Neural cell (in vitro differentiated cells): ENCODE results near the gene ZDHHC1. TPM values are rescaled to one million over a fixed set of nuclear protein-coding genes. Genes with fewer than 3 reads are reported as not detected.

Experiments
- H2AFZ ChIP-seq: fragments of 200-600, 300-800 bp; sonication (generic), shearing (Covaris generic); 2 replicates; pipeline ENCODE4 v1.6.0; 2014; ENCODE audit warnings: low read depth, mild to moderate bottlenecking, antibody characterized with exemption, low read length, moderate library complexity
- H3F3A ChIP-seq: fragments of 200-600 bp; shearing (Covaris generic); 2 replicates; pipeline ENCODE4 v1.6.1; 2016; ENCODE audit warnings: mild to moderate bottlenecking, moderate library complexity, mixed read lengths, antibody characterized with exemption, low read length; ENCODE audit not compliant: insufficient read depth, poor library complexity, severe bottlenecking
- H3K27ac ChIP-seq: fragments of 200-600, 300-800 bp; sonication (generic), shearing (Covaris generic); 2 replicates; pipeline ENCODE4 v1.5.1; 2014; ENCODE audit warnings: mild to moderate bottlenecking, low read length, moderate library complexity
- H3K27me3 ChIP-seq: fragments of 300-800, 200-600 bp; sonication (generic), shearing (Covaris generic); 2 replicates; pipeline ENCODE4 v1.6.0; 2014; ENCODE audit warnings: mild to moderate bottlenecking, low read depth, low read length, moderate library complexity; ENCODE audit not compliant: insufficient read depth
- H3K36me3 ChIP-seq: fragments of 300-800, 200-600 bp; sonication (generic), shearing (Covaris generic); 2 replicates; pipeline ENCODE4 v1.5.1; 2014; ENCODE audit warnings: mild to moderate bottlenecking, antibody characterized with exemption, low read length, moderate library complexity; ENCODE audit not compliant: insufficient read depth
- H3K4me2 ChIP-seq: fragments of 300-800, 200-600 bp; sonication (generic), shearing (Covaris generic); 2 replicates; pipeline ENCODE4 v1.6.0; 2014; ENCODE audit warnings: mild to moderate bottlenecking, low read length
- H3K4me3 ChIP-seq: fragments of 300-800, 200-600 bp; sonication (generic), shearing (Covaris generic); 2 replicates; pipeline ENCODE4 v1.5.1; 2014; ENCODE audit warnings: mild to moderate bottlenecking, low read length, moderate library complexity
- H3K79me2 ChIP-seq: fragments of 200-600 bp; shearing (Covaris generic); replicated peaks from 2 replicates; pipeline ENCODE4 v1.6.0; 2014; ENCODE audit warnings: mild to moderate bottlenecking, low read length, moderate library complexity; ENCODE audit not compliant: insufficient read depth
- H3K9ac ChIP-seq: fragments of 300-800, 200-600 bp; sonication (generic), shearing (Covaris generic); 2 replicates; pipeline ENCODE4 v1.6.1; 2016; ENCODE audit warnings: mild to moderate bottlenecking, low read length, mixed read lengths
- H3K9me2 ChIP-seq: fragments of 200-600 bp; shearing (Covaris generic); 2 replicates; pipeline ENCODE4 v1.6.1; 2016; ENCODE audit warnings: mild to moderate bottlenecking, low read length, mixed read lengths; ENCODE audit not compliant: insufficient read depth
- H3K9me3 ChIP-seq: fragments of 200-600, 300-800 bp; sonication (generic), shearing (Covaris generic); 2 replicates; pipeline ENCODE4 v1.6.1; 2016; ENCODE audit warnings: mild to moderate bottlenecking, mixed run types, low read length, moderate library complexity, mixed read lengths
- H4K20me1 ChIP-seq: fragments of 200-600 bp; shearing (Covaris generic); 2 replicates; pipeline ENCODE4 v1.6.1; 2016; ENCODE audit warnings: mild to moderate bottlenecking, mixed run types; ENCODE audit not compliant: insufficient read depth
- CTCF ChIP-seq: fragments of 450-650 bp; IDR thresholded peaks from 2 replicates; pipeline ENCODE4 v1.5.1; 2014; ENCODE audit warnings: antibody characterized with exemption, mild to moderate bottlenecking, moderate library complexity; ENCODE audit not compliant: poor library complexity, severe bottlenecking
- EZH2 ChIP-seq: fragments of 200-600, 300-800 bp; shearing (Covaris generic), sonication (generic); IDR thresholded peaks from 2 replicates; pipeline ENCODE4 v1.6.1; 2014; ENCODE audit warnings: antibody characterized with exemption, low read length, borderline replicate concordance, mild to moderate bottlenecking; ENCODE audit not compliant: insufficient read depth, poor library complexity, severe bottlenecking
- POLR2AphosphoS5 ChIP-seq: IDR thresholded peaks from 2 replicates; pipeline ENCODE4 v1.6.1; 2012
- RAD21 ChIP-seq: fragments of 450-650 bp; conservative IDR thresholded peaks from 2 replicates; pipeline ENCODE4 v1.6.1; 2014; ENCODE audit warnings: antibody characterized with exemption, mild to moderate bottlenecking, moderate library complexity
- REST ChIP-seq: IDR thresholded peaks from 2 replicates; pipeline ENCODE4 v1.6.1; 2012; ENCODE audit warnings: borderline replicate concordance
- SMC3 ChIP-seq: fragments of 450-650 bp; conservative IDR thresholded peaks from 2 replicates; pipeline ENCODE4 v1.6.1; 2014; ENCODE audit warnings: antibody characterized with exemption, mild to moderate bottlenecking, moderate library complexity; ENCODE audit not compliant: poor library complexity
- TAF1 ChIP-seq: IDR thresholded peaks from 2 replicates; pipeline ENCODE4 v1.6.1; 2012; ENCODE audit warnings: low read depth
- polyA plus RNA-seq: library from polyadenylated mRNA; depleted of rRNA; stranded (reverse); fragments of >200 nt; gene quantifications from 2 replicates; pipeline ENCODE4 v1.2.3, GENCODE V29; 2014

ZDHHC1 gene
- polyA plus RNA-seq, 1 donor from 2014 or later, result 1.7 TPM

GRCh38 chr16:67431775-67432505 is 15.7 kb upstream of the ZDHHC1 start:
- H3K9me3 ChIP-seq, result no peaks in the 10 kb centered on the region
- no peaks in the 10 kb centered on the region for H3K79me2 ChIP-seq
- H3F3A ChIP-seq, result no peaks in the 10 kb centered on the region
- H3K9ac ChIP-seq, result no peak overlapping the region
- H4K20me1 ChIP-seq, result no peaks in the 10 kb centered on the region
- peaks cover 40% of the 10 kb centered on the region for H3K27me3 ChIP-seq
- no peak overlapping the region for H3K4me2 ChIP-seq
- no peaks in the 10 kb centered on the region for H3K9me2 ChIP-seq
- TF ChIP-seq EZH2, result no peak
- TF ChIP-seq REST, result no peak
- TF ChIP-seq POLR2AphosphoS5, result no peak
- no peak for TF ChIP-seq SMC3
- no peak for TF ChIP-seq RAD21
- TF ChIP-seq TAF1, result no peak
- H2AFZ ChIP-seq, result no peak overlapping the region
- no peak overlapping the region for H3K27ac ChIP-seq
- H3K4me3 ChIP-seq, result peak overlapping the region; percentile 48
- no peaks in the 10 kb centered on the region for H3K36me3 ChIP-seq

GRCh38 chr16:67430977-67431774 is 14.9 kb upstream of the ZDHHC1 start, which contains the start of gene HSD11B2:
HSD11B2 (plus strand) TSS chr16:67431121; CDS start chr16:67431249, 128 bp downstream.
- H3K4me3 ChIP-seq, result peak within 1 kb of the TSS; percentile 65
- H3K9me2 ChIP-seq, result no peaks in the 10 kb centered on the region
- no peaks in the 10 kb centered on the region for H3F3A ChIP-seq
- peaks cover 40% of the 10 kb centered on the region for H3K27me3 ChIP-seq
- no peak within 1 kb of the TSS for H3K4me2 ChIP-seq
- no peaks in the 10 kb centered on the region for H3K79me2 ChIP-seq
- no peaks in the 10 kb centered on the region for H4K20me1 ChIP-seq
- TF ChIP-seq CTCF (peak; percentile 55), POLR2AphosphoS5 (no peak), RAD21 (peak; percentile 42)
- peak within 1 kb of the TSS; percentile 26 for H3K9ac ChIP-seq
- no peak within 1 kb of the TSS for H2AFZ ChIP-seq
- H3K27ac ChIP-seq, result no peak within 1 kb of the TSS
- H3K9me3 ChIP-seq, result no peaks in the 10 kb centered on the region
- H3K36me3 ChIP-seq, result no peaks in the 10 kb centered on the region
